Left lobe of liver (tissue), 2 donors: ENCODE data around the gene PSMA7. TPM values are rescaled to one million over a fixed set of nuclear protein-coding genes. Genes with fewer than 3 reads are reported as not detected.

Experiments used
- ATAC-seq: fragments of 200-7000 bp; cut with Tn5 transposase; one replicate; pipeline ENCODE4 v1.9.1; 2020; ENCODE audit warnings: mild to moderate bottlenecking, moderate library complexity
- DNase-seq: peaks from one replicate; pipeline ENCODE4 v3.0.0-alpha.2; 2020; ENCODE audit warnings: low spot score
- total RNA-seq: library from RNA; stranded (reverse); gene quantifications from one replicate; pipeline ENCODE4 v1.2.1, GENCODE V29; 2021
- donor health status: DM: no; HTN: no; CAD: no; lungs with moderate emphysema.
- donor health status: DM: no; HTN: yes; CAD: no.

Gene PSMA7
- total RNA-seq, 1 donor from 2014 or later, result 138 TPM

- DNase-seq (no peak), ATAC-seq (no peak)
Observed at GRCh38 chr20:62097881-62098407, 45.2 kb downstream of the PSMA7 start.

- no peak for DNase-seq
- ATAC-seq, result no peak
Observed at GRCh38 chr20:62096421-62097380, 46.5 kb downstream of the PSMA7 start.

GRCh38 chr20:62089393-62089792 lies 53.8 kb downstream of the PSMA7 start:
- no peak for ATAC-seq
- DNase-seq, result no peak

- ATAC-seq (no peak), DNase-seq (no peak)
Observed at GRCh38 chr20:62088258-62089127, 54.7 kb downstream of the PSMA7 start.

GRCh38 chr20:62087632-62088031 lies 55.6 kb downstream of the PSMA7 start:
- no peak for DNase-seq
- no peak for ATAC-seq

- no peak for DNase-seq
- no peak for ATAC-seq
Observed at GRCh38 chr20:62087227-62087626, 56.0 kb downstream of the PSMA7 start.

Other genes starting within 250 kb of the PSMA7 start
- gene TAF4, start 77.5 kb downstream of the PSMA7 start, total RNA-seq, result 11.3 TPM
- gene LSM14B, start 20.9 kb downstream of the PSMA7 start, total RNA-seq, result 19.6 TPM
- gene SS18L1, start 375 bp upstream of the PSMA7 start, total RNA-seq, result 33.4 TPM
- 31.0 TPM for gene MTG2, start 39.6 kb upstream of the PSMA7 start, total RNA-seq
- gene HRH3, start 76.9 kb upstream of the PSMA7 start, total RNA-seq, result not detected
- gene OSBPL2, start 95.1 kb upstream of the PSMA7 start, total RNA-seq, result 21.1 TPM
- gene ADRM1, start 159.6 kb upstream of the PSMA7 start, total RNA-seq, result 61.0 TPM
- 112 TPM for gene LAMA5, start 223.9 kb upstream of the PSMA7 start, total RNA-seq
- gene RPS21, start 243.7 kb upstream of the PSMA7 start, total RNA-seq, result 432 TPM